GM10248 (cell line): Measurements from ENCODE around the gene ZNF594.
A peak's percentile ranks its signal among the peaks of the same experiment; 100 is the strongest.

Experiments
- CTCF ChIA-PET: fragments of 300-600 bp; sonication (Branson Sonifier 250); formaldehyde crosslinking; extraction: SDS; loops from one replicate; lab custom pipeline; 2021; ENCODE audit warnings: antibody characterized with exemption; lab: Yijun Ruan, JAX
- POLR2A ChIA-PET: fragments of 350-650 bp; sonication (Branson Sonifier 250); formaldehyde crosslinking; extraction: SDS; loops from one replicate; lab custom pipeline; 2020; ENCODE audit warnings: antibody characterized with exemption; lab: Yijun Ruan, JAX
- DNase-seq: peaks from one replicate; pipeline ENCODE4 v3.0.0; 2012; ENCODE audit errors: extremely low spot score
- TF ChIP-seq, protein P1 (sequence below): IDR thresholded peaks from 2 replicates; pipeline ENCODE4 v1.5.1; 2012; ENCODE audit warnings: mild to moderate bottlenecking, low read depth; ENCODE audit errors: extremely low read depth, missing control alignments, control extremely low read depth

ZNF594 gene

DNA sequence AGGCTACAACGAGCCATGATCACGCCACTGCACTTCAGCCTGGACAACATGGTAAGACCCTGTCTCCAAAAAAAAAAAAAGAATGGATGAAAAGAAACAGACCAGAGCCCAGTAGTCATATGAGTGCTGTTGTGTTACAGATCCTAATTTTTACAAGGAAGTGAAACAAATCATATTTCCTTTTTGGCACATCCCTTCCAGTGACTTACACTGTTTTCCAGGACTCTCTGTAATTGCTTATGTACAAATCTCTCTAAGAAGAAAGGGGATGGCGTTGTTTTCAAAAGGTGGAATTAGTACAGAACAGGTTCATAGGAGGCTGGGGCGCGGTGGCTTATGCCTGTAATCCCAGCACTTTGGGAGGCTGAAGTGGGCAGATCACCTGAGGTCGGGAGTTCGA is 19.8 kb upstream of the ZNF594 start:
- POLR2A ChIA-PET, result interaction anchor here (0.7 to 1.5 kb wide), 5 partner anchors 12 to 19 kb away, joined by 3 to 10 read pairs (median 4); no protein-coding TSS in a partner anchor
- CTCF ChIA-PET, result interaction anchor here (0.7 to 5.3 kb wide), 9 partner anchors 9 to 148 kb away, joined by 3 to 46 read pairs (median 5); no protein-coding TSS in a partner anchor
- DNase-seq, result no peak
- TF ChIP-seq, protein P1, sequence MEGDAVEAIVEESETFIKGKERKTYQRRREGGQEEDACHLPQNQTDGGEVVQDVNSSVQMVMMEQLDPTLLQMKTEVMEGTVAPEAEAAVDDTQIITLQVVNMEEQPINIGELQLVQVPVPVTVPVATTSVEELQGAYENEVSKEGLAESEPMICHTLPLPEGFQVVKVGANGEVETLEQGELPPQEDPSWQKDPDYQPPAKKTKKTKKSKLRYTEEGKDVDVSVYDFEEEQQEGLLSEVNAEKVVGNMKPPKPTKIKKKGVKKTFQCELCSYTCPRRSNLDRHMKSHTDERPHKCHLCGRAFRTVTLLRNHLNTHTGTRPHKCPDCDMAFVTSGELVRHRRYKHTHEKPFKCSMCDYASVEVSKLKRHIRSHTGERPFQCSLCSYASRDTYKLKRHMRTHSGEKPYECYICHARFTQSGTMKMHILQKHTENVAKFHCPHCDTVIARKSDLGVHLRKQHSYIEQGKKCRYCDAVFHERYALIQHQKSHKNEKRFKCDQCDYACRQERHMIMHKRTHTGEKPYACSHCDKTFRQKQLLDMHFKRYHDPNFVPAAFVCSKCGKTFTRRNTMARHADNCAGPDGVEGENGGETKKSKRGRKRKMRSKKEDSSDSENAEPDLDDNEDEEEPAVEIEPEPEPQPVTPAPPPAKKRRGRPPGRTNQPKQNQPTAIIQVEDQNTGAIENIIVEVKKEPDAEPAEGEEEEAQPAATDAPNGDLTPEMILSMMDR, result no peak

DNA sequence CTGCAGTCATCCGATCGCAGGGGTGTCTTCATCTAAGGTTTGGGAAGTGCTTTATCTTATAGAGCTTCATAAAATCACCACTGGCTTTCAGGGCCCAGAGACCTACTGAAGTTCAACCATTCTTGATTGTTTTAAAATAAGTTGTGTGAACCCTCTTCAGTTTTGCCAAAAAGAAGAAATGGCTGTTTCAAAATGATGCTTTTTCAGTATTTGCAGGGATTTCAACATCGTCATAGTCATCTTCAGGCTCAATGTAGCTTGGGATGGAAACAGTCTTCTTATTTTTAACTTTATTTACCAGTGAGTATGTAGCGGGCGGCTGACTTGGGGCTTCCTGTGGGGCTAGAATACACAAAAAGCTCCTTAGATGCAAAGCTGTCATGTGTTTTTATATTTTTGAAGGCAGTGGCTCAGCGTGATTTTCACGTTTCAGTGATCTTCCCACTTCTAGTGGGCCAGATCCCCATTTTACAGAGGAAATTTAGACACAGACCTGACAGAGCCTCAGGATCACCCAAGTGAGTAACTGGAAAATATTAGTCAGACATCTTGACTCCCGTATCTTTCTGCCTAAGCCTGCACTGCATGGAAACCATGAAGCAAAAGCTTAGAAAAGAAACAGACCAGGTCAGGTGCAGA is 19.1 kb upstream of the ZNF594 start:
- DNase-seq, result peak; percentile 35
- ChIA-PET CTCF (interaction anchor here (0.7 to 5.3 kb wide), 9 partner anchors 9 to 148 kb away, joined by 3 to 46 read pairs (median 5); no protein-coding TSS in a partner anchor), POLR2A (interaction anchor here (0.7 to 1.5 kb wide), 6 partner anchors 9 to 19 kb away, joined by 3 to 10 read pairs (median 4); no protein-coding TSS in a partner anchor)
- TF ChIP-seq, protein P1, result no peak

DNA sequence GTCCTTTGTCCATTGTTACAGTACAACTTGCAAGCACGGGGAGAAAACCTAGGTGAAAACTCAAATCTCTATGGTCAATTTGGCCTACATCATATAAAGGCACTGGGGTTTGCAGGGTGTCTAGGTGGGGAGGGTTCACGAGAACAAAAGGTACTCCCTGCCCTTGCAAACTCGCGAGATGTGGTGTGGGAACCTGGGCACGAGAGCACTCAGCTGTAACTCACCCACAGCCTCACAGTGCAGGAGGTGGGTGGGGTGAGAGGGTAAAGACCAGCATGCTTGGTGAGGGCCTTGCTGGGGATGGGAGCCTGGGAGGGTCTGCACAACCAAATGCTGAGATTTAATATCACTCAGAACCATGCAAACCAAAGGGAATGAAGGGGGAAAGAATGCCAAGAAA is 18.4 kb upstream of the ZNF594 start:
- POLR2A ChIA-PET, result interaction anchor here (1.0 to 1.5 kb wide), 3 partner anchors 10 to 17 kb away, joined by 4 to 10 read pairs (median 10); no protein-coding TSS in a partner anchor
- CTCF ChIA-PET, result interaction anchor here (1.1 to 5.3 kb wide), 5 partner anchors 8 to 147 kb away, joined by 3 to 46 read pairs (median 5); no protein-coding TSS in a partner anchor
- no peak for DNase-seq
- TF ChIP-seq, protein P1, result no peak

DNA sequence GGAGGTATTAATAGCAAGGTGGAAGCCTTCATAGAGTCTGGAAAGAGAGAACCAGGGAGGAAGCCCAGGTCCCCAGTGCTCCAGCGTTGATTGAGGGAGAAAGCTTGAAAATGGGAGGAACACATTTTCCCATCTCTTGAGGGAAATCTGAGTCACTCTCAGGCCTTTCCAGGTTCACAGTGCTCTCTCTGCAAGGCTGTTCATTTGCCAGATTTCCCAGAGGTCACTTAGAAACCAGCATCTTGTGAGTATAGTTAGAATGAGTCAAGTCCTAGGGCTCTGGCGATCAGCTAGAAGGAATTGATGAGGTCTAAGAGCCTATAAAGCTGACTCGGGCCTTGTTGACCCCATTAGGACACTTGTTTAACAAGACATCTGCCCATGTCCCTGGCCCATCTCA is 17.7 kb upstream of the ZNF594 start:
- TF ChIP-seq, protein P1, result no peak
- no peak for DNase-seq
- POLR2A ChIA-PET, result no interaction called here
- CTCF ChIA-PET, result no interaction called here

DNA sequence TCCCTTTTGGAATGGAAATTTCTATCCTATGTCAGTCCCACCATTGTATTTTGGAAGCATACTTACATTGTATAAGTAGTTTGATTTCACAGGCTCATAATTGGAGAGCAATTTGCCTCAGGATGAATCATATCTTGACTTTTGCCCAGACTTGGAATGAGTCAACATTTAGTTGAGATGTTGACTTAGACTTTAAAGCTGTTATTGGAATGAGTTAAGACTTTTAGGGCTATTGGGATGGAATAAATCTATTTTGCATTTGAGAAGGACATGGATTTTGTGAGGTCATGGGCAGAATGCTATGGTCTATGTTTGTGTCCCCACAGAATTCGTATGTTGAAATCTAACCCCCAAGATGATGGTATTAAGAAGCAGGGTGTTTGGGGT is 12.2 kb upstream of the ZNF594 start:
- TF ChIP-seq, protein P1, result no peak
- ChIA-PET POLR2A (no interaction called here), CTCF (interaction anchor here (0.8 to 1.1 kb wide), 3 partner anchors 8 to 34 kb away, joined by 3 to 5 read pairs (median 3); no protein-coding TSS in a partner anchor)
- no peak for DNase-seq

DNA sequence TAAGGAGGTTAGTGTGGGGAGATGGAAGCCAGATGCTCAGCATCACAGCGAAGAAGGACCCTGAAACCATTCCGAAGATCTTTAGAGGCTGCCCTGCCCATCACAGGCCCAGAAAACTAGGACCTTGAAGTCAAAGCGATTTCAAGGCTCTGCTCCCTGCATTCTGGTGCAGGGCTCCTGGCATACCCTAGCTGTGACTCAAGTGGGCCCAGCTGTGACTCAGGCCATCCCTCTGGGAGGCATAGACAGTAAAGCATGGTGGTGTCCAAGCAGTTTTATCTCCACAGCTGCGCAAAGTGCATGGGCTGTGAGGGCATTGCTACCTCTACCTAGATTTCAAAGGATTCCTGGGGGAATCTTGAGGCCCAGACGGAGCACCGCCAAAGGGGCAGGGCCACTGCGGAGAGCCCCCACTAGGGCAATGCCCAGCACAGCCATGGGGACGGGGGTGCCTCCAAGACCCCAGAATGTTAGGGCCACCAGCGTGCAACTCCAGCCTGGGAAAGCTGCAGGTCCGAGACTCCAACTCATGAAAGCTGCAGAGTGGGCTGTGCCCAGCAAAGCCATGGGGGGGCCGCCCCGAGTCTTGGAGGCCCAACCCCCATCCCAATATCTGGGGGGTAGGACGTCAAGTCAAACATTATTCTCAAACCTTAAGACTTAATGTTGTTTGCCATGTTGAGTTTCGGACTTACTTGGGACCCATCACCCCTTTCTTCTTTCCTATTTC is 11.7 kb upstream of the ZNF594 start:
- CTCF ChIA-PET, result interaction anchor here (0.8 kb wide), 1 partner anchor 35 kb away, joined by 3 read pairs; no protein-coding TSS in a partner anchor
- DNase-seq, result no peak
- POLR2A ChIA-PET, result no interaction called here
- TF ChIP-seq, protein P1, result no peak
